ENCODE data around the gene CRYL1. TPM values are rescaled to one million over a fixed set of nuclear protein-coding genes. Genes with fewer than 3 reads are reported as not detected.

Gene CRYL1
- total RNA-seq, 1 experiment from 2014 or later = 12.2 TPM

DNA sequence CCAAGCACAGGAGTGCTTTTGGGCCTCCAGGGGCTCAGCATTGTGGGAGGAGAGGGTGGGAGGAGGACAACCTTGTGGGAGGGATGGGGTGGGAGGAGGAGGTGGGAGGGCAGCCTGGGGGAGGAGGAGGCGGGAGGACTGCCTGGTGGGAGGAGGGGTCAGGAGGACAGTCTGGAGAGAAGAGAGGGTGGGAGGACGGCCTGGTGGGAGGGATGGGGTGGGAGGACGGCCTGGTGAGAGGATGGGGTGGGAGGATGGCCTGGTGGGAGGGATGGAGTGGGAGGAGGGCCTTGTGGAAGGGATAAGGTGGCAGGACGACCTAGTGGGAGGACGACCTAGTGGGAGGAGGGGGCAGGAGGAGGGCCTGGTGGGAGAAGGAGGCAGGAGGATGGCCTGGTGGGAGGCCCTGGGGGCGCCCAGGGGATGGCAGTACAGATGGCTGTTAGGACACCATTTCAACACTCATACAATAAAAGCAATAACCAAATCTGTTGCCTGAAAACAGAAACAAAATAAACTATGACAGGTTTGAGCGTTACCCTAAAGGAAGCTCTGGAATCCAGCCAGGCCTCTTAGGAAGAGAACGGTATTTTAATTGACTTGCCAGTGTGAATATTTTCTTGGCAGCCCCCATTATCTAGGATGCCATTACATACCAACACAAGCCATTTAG lies 63.7 kb downstream of the CRYL1 start:
- intact Hi-C loops (cut with micrococcal nuclease; ENCODE audit: unreplicated experiment) = no loop called here
- no peaks in the 10 kb centered on the region for H3K9me3 Mint-ChIP-seq (ENCODE audit: low read depth, unreplicated experiment)
- H3K27me3 Mint-ChIP-seq (ENCODE audit: unreplicated experiment) = no peaks in the 10 kb centered on the region
- H3K27ac Mint-ChIP-seq (ENCODE audit: unreplicated experiment) = no peak overlapping the region
- BruUV-seq (replicated peaks) = no TSS peak
- DNase-seq = no peak
- CTCF ChIA-PET = no interaction called here
- no peaks in the 10 kb centered on the region for H3K36me3 Mint-ChIP-seq (ENCODE audit: insufficient read depth, unreplicated experiment)
- TF ChIP-seq, protein P1, sequence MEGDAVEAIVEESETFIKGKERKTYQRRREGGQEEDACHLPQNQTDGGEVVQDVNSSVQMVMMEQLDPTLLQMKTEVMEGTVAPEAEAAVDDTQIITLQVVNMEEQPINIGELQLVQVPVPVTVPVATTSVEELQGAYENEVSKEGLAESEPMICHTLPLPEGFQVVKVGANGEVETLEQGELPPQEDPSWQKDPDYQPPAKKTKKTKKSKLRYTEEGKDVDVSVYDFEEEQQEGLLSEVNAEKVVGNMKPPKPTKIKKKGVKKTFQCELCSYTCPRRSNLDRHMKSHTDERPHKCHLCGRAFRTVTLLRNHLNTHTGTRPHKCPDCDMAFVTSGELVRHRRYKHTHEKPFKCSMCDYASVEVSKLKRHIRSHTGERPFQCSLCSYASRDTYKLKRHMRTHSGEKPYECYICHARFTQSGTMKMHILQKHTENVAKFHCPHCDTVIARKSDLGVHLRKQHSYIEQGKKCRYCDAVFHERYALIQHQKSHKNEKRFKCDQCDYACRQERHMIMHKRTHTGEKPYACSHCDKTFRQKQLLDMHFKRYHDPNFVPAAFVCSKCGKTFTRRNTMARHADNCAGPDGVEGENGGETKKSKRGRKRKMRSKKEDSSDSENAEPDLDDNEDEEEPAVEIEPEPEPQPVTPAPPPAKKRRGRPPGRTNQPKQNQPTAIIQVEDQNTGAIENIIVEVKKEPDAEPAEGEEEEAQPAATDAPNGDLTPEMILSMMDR (IDR thresholded peaks at IDR 0.05; ENCODE audit: unreplicated experiment) = no peak
- no peak overlapping the region for H3K4me3 Mint-ChIP-seq (ENCODE audit: low read depth, unreplicated experiment)
- peaks cover 28% of the 10 kb centered on the region for H3K4me1 Mint-ChIP-seq (ENCODE audit: low read depth, unreplicated experiment)

DNA sequence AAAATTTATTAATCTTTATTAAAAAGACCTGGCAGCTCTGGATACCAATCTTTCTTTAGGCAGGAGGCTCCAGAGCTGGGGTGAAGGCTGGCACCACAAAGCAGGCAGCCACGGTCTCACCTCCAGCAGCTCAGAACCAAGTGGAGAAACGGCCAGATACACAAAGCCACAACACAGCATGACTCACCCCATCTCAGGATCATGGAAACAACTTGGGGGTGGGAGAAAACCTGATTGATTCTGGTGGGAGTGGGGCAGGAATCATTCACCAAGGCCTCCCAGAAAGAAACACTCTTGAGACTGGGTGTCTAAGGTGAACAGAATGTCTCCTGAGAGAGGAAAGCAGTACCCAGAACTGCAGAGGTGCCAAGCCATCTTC lies 64.2 kb downstream of the CRYL1 start:
- Mint-ChIP-seq H3K4me3 (ENCODE audit: low read depth, unreplicated experiment) (no peak overlapping the region), H3K27me3 (ENCODE audit: unreplicated experiment) (no peaks in the 10 kb centered on the region), H3K27ac (ENCODE audit: unreplicated experiment) (no peak overlapping the region), H3K4me1 (ENCODE audit: low read depth, unreplicated experiment) (peaks cover 31% of the 10 kb centered on the region), H3K36me3 (ENCODE audit: insufficient read depth, unreplicated experiment) (no peaks in the 10 kb centered on the region), H3K9me3 (ENCODE audit: low read depth, unreplicated experiment) (no peaks in the 10 kb centered on the region)
- BruUV-seq (replicated peaks) = no TSS peak
- intact Hi-C loops (cut with micrococcal nuclease; ENCODE audit: unreplicated experiment) = no loop called here
- TF ChIP-seq, protein P1 (IDR thresholded peaks at IDR 0.05; ENCODE audit: unreplicated experiment) = no peak
- CTCF ChIA-PET = no interaction called here
- no peak for DNase-seq

DNA sequence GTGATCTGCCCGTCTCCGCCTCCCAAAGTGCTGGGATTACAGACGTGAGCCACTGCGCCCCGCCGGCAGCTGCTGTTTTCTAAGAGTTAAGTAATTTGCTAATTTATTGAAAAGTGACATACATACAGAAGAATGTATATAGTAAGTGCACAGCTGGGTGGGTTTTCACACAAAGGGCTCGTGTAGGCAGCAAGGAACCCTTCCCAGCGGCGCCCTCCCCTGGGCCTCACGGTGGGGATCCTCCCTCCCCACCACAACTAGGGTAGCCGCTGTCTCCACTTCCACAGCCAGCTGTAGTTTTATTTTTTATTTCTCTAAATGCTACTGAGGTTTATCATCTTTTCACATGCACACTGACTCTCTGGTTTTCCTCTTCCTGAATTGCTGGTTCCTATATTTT lies 64.9 kb downstream of the CRYL1 start:
- H3K27ac Mint-ChIP-seq (ENCODE audit: unreplicated experiment) = no peak overlapping the region
- H3K36me3 Mint-ChIP-seq (ENCODE audit: insufficient read depth, unreplicated experiment) = no peaks in the 10 kb centered on the region
- CTCF ChIA-PET = no interaction called here
- intact Hi-C loops (cut with micrococcal nuclease; ENCODE audit: unreplicated experiment) = no loop called here
- peaks cover 31% of the 10 kb centered on the region for H3K4me1 Mint-ChIP-seq (ENCODE audit: low read depth, unreplicated experiment)
- H3K9me3 Mint-ChIP-seq (ENCODE audit: low read depth, unreplicated experiment) = no peaks in the 10 kb centered on the region
- H3K4me3 Mint-ChIP-seq (ENCODE audit: low read depth, unreplicated experiment) = no peak overlapping the region
- TF ChIP-seq, protein P1 (IDR thresholded peaks at IDR 0.05; ENCODE audit: unreplicated experiment) = no peak
- no TSS peak for BruUV-seq (replicated peaks)
- H3K27me3 Mint-ChIP-seq (ENCODE audit: unreplicated experiment) = no peaks in the 10 kb centered on the region
- DNase-seq = no peak

DNA sequence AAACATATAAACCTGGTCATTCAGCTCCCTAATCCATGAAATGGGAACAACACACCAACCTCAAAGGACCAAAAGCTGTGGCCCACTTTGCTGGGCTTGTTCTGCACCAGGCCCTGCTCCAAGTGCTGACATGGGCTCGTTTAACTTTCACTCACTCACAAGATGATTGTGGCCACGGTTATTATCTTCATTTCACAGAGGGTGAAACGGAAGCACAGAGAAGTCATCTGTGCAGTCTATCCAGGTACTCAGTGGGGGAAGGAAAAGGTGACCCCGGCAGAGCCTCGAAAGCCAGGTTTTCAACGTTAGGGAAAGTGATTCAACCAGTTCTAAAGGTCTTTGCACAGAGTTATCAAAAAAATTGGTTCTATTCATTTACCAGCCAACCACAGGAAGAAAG lies 68.0 kb downstream of the CRYL1 start:
- no peak for DNase-seq
- H3K4me3 Mint-ChIP-seq (ENCODE audit: low read depth, unreplicated experiment) = no peak overlapping the region
- peaks cover 24% of the 10 kb centered on the region for H3K4me1 Mint-ChIP-seq (ENCODE audit: low read depth, unreplicated experiment)
- TF ChIP-seq, protein P1 (IDR thresholded peaks at IDR 0.05; ENCODE audit: unreplicated experiment) = no peak
- CTCF ChIA-PET = no interaction called here
- H3K27me3 Mint-ChIP-seq (ENCODE audit: unreplicated experiment) = no peaks in the 10 kb centered on the region
- H3K9me3 Mint-ChIP-seq (ENCODE audit: low read depth, unreplicated experiment) = no peaks in the 10 kb centered on the region
- no peaks in the 10 kb centered on the region for H3K36me3 Mint-ChIP-seq (ENCODE audit: insufficient read depth, unreplicated experiment)
- no TSS peak for BruUV-seq (replicated peaks)
- H3K27ac Mint-ChIP-seq (ENCODE audit: unreplicated experiment) = no peak overlapping the region
- intact Hi-C loops (cut with micrococcal nuclease; ENCODE audit: unreplicated experiment) = no loop called here

Data from Calu3 (cell line).